ENCODE data around the gene CLCF1.
"Not testable (repeated sequence)": the region's sequence is repeated elsewhere in the genome, so short reads cannot be mapped to it uniquely, and the experiment has no call there.

The CLCF1 gene

DNA sequence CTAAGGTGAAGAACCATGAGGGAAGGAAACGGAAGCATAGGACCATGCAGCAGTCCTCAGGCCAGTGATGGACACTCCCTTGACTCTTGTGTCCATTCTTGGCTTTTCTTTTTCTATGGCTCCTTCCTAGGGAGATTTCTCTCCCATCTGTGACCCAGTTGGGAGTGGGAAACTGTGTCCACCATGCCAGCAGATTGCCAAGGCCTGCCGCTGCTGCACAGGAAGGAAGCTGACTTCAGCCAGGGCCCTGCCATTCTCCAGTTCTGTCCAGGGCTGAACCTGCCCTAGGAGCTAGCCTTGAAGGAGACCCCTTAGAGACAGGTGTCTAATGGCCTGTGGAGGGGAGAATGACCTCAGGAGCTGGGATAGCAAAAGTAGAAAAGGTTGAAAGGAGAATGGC lies 52.7 kb downstream of the CLCF1 start:
- DNase-seq: no peak

DNA sequence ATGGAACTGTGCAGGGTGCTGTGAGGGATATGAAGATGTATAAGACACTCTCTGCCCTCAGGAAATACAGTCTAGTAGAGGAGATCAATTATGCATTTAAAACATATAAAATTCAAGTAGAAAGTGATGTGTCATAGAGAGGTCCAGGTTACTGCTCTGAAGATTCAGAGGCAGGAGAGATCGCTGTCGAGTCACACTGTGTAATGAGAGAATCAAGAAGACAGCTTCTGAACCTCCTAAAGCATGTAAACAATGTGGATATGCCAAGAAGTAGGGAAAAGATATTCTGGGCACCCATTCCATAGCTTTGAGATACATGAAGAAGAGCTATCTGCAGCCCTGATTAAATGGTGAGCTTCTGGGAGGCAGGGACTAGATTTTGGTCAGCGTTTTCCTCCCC lies 53.4 kb downstream of the CLCF1 start:
- no peak for DNase-seq

DNA sequence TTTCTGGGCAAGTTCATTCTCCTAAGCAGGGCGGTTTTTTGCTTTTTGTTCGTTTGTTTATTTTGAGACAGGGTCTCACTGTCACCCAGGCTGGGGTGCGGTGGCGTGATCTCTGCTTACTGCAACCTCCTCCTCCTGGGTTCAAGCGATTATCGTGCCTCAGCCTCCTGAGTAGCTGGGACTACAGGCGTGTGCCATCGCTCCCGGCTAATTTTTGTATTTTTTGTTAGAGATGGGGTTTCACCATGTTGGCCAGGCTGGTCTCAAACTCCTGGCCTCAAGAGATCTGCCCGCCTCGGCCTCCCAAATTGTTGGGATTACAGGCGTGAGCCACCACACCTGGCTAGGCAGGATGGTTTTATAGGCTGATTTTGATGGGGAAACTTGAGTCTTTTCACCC lies 54.5 kb downstream of the CLCF1 start:
- DNase-seq: not testable (repeated sequence)

DNA sequence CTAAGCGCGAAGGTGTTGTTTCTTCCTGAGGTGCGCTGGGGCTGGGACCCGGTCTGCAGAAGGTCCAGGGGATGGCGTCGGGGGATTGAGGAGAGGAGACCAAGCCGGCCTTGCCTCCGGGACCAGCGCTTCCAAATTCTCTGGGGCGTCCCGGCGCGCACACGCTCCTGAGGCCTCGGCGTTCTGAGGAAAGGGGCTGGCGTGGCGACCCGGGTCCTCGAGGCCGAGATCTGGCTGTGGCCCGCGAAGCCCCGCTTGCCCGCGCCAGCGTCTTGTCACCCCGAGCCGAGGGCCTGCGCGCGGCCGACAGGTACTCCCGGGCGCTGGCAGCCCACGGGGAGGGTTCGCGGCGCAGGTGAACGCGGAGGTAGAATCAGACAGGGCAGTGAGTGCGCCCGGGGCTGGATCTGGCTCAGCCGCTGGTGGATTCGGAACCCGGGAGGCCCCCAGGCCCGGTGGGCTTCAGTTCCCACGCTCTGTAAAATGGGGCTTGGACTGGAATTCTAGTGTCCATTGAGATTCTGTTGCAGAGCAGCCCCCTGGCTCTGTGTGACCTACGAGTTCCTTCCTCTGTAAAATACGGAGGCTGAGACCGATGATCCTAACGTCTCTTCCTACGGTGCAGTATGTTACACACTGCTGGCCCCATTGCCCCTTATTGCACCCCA lies 55.4 kb downstream of the CLCF1 start:
- DNase-seq: peak; percentile 32

DNA sequence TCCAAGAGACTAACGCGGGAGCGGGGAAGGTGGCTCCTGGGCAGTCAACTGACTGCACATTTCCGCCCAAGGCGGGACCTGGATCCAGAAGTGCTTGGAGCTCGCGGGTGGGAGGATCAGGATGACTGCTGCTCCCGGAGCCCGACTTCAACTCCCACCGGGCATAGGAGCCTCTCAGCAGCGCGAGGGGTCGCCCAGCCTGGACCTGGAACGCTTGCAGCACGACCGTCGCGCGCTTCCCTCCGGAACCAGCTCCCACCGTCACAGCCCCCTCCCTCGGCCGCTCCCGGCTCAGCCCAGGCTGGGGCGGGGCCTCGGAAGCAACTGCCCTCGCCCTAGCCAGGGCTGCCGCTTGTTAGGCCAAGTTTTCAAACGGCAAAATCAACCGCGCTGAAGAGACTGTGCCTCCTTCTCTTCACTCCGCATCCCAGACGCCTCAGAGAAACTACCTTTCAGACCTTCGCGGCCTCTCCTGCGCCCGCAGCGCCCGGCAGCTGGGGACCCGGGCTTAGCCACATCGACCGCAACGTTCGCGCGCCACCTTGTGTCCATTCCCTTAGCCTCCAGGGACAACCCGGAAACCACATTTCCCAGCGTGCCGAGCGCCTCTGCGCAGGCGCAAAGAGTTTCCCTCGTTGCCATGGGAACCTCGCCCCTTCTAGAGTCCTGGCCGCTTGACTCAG lies 56.1 kb downstream of the CLCF1 start:
- peak; percentile 99 for DNase-seq

DNA sequence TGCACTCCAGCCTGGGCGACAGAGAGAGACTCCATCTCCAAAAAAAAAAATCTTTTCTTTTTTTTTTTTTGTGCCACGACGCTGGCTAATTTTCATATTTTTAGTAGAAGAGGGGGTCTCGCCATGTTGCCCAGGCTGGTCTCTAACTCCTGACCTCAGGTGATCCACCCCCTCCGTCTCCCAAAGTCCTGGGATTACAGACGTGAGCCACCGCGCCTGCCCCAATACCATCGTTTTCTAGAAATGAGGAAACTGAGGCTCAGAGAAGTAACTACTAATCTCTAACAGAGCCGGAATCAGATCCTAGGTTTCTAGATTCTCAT lies 56.6 kb downstream of the CLCF1 start:
- DNase-seq: no peak

DNA sequence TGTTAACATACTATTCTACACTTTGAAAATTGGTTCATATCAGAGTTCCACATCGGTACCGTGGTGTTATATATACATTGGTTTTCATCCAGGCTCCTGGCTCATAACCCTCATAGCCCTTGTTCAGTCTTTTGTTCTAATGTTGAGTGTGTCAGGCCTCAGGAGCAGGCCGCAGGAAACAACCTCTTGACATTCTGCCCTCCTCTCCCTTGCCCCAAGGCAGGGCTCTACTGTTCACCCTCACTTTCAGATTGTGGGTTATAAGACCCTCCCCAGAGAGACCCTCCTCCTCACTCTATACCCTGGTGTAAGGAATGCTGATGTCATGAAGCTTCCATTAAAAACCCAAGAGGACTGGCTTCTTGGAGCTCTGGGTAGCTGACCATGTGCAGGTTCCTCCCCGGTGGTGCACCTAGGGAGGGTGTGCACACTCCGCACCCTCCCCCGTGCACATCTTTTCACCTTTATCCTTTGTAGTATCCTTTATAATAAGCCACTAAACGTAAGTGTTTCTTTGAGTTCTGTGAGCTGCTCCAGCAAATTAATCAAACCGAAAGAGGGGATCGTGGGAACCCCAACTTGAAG lies 58.0 kb downstream of the CLCF1 start:
- DNase-seq: no peak

DNA sequence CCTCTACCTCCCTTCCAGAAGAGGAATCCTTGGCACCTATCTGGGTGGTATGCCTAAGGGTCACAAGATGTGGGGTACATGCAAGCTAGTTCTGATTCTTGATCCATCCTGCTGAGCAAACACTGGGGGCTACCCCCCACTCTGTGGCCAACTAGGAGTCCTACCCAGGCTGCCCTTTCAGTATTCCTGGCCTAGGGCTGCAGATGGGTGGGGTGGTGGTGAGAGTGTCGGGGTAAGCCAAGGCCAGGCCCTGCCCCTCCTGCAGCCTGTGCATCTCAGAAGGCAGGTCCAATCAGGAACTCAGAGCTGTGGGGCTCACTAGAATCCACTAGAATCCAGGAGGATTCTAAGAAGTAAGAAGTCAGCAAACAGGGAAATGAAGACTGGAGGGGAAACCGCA lies 59.2 kb downstream of the CLCF1 start:
- DNase-seq: no peak

Measured in activated CD4-positive, alpha-beta T cell treated with anti-CD3 and anti-CD28 coated beads for 48 hours (primary cell).